GM12872 (cell line): Measurements from ENCODE around the gene NBPF3.
A peak's percentile ranks its signal among the peaks of the same experiment; 100 is the strongest.

Experiments used
- CTCF ChIP-seq: IDR thresholded peaks from 3 replicates; pipeline ENCODE4 v1.5.1; 2011; ENCODE audit warnings: low read depth, mild to moderate bottlenecking, low read length, moderate library complexity; ENCODE audit not compliant: insufficient read depth

Gene NBPF3

GRCh38 chr1:21490774-21491487 lies 51.0 kb downstream of the NBPF3 start:
- TF ChIP-seq CTCF = peak; percentile 55

GRCh38 chr1:21491488-21492355 lies 51.8 kb downstream of the NBPF3 start:
- no peak for TF ChIP-seq CTCF

- TF ChIP-seq CTCF = no peak
Observed at GRCh38 chr1:21492356-21492625, 52.4 kb downstream of the NBPF3 start.

GRCh38 chr1:21494196-21494595 lies 54.3 kb downstream of the NBPF3 start:
- no peak for TF ChIP-seq CTCF

GRCh38 chr1:21495225-21495820 lies 55.4 kb downstream of the NBPF3 start:
- no peak for TF ChIP-seq CTCF

- TF ChIP-seq CTCF = no peak
Observed at GRCh38 chr1:21496063-21496462, 56.1 kb downstream of the NBPF3 start.

GRCh38 chr1:21496886-21497285 lies 56.9 kb downstream of the NBPF3 start:
- TF ChIP-seq CTCF = no peak
